ENCODE measurements around the gene S100A2. TPM values are rescaled to one million over a fixed set of nuclear protein-coding genes. Genes with fewer than 3 reads are reported as not detected.

The S100A2 gene
- total and polyA plus RNA-seq, 2 of the 13 experiments (the other 11 are each of a cell fraction or from before 2014, with no cell fraction given) = 1.2 TPM

- no peak for TF ChIP-seq ELF4 (CRISPR knock-in tag; IDR thresholded peaks at IDR 0.05; ENCODE audit: borderline replicate concordance)
- TF ChIP-seq ZBTB38 (CRISPR knock-in tag; IDR thresholded peaks at IDR 0.05) = no peak
Measured at GRCh38 chr1:153515504-153516394, 49.9 kb downstream of the S100A2 start (continued).

GRCh38 chr1:153513666-153514065 lies 52.0 kb downstream of the S100A2 start:
- Histone ChIP-seq H3K9me3 (ENCODE audit: low read length) (no peaks in the 10 kb centered on the region), H3K79me2 (ENCODE audit: insufficient read depth, low read length) (no peaks in the 10 kb centered on the region), H3K4me1 (ENCODE audit: insufficient read depth, low read length) (peaks cover 11% of the 10 kb centered on the region; the same call in 1 of the 2 replicates), H2AFZ (ENCODE audit: low read length) (no peak overlapping the region), H3K9ac (ENCODE audit: insufficient read depth, low read depth, low read length) (no peak overlapping the region), H4K20me1 (ENCODE audit: insufficient read depth, low read length) (no peaks in the 10 kb centered on the region), H3K4me3 (replicated peaks in 1 of 3; ENCODE audit: insufficient read depth in 1 of 3, low read depth in 2 of 3, low read length in 3 of 3) (no peak overlapping the region), H3K27me3 (ENCODE audit: control insufficient read depth in 1 of 2, insufficient read depth in 2 of 2, low read length in 2 of 2) (no peaks in the 10 kb centered on the region; a peak in 3 of 5 replicates), H3K4me2 (ENCODE audit: low read depth, low read length) (no peak overlapping the region), H3K36me3 (replicated peaks in 1 of 2; ENCODE audit: control insufficient read depth in 1 of 2, insufficient read depth in 2 of 2, low read length in 2 of 2) (no peaks in the 10 kb centered on the region), H3K27ac (ENCODE audit: extremely low read length, insufficient read depth, low read length) (no peak overlapping the region)
- in situ Hi-C loops (cut with HindIII; ENCODE audit: extremely low pct_ligation_motif_present, low pct_unique_long_range_greater_than_20kb) (loop anchor here (10.0 kb wide), 2 partner anchors 231 to 261 kb away; partner anchors contain the start of gene SLC27A3), intact Hi-C loops (cut with micrococcal nuclease; ENCODE audit: unreplicated experiment) (loop anchor here (5.0 kb wide), 1 partner anchor 114 kb away; the partner anchor contains the start of genes S100A1 and S100A13)
- 59% methylated on average over 7 of the region's 7 CpGs for WGBS (ENCODE audit: low lambda C conversion rate)
- ATAC-seq (no peak), DNase-seq (ENCODE audit: low spot score) (no peak), FAIRE-seq (no peak)
- ChIA-PET POLR2A (no interaction called here), CTCF (ENCODE audit: low intra/inter-chr PET ratio, low total read pairs) (no interaction called here)
- BruUV-seq (replicated peaks) = no TSS peak
- TF ChIP-seq CEBPZ (IDR thresholded peaks at IDR 0.05; ENCODE audit: low read length) (no peak), ZNF75D (CRISPR knock-in tag; IDR thresholded peaks at IDR 0.05; ENCODE audit: borderline replicate concordance) (no peak), GRHL1 (CRISPR knock-in tag; conservative IDR thresholded peaks at IDR 0.05) (no peak), ZBTB26 (CRISPR knock-in tag; IDR thresholded peaks at IDR 0.05; ENCODE audit: borderline replicate concordance) (no peak), LRRFIP1 (CRISPR knock-in tag; conservative IDR thresholded peaks at IDR 0.05) (no peak)

Data from HepG2 (cell line).